GM08714 (cell line): ENCODE results near the gene PLA1A.

Experiments
- H3K4me3 ChIP-seq: fragments of 200-500 bp; sonication (Bioruptor generic); 2 replicates; pipeline ENCODE4 v1.5.1; 2014; ENCODE audit warnings: mild to moderate bottlenecking, low read length, inconsistent platforms
- ZNF274 ChIP-seq: IDR thresholded peaks from 2 replicates; pipeline ENCODE4 v1.6.1; 2012; ENCODE audit warnings: mild to moderate bottlenecking, low read depth, low read length

The PLA1A gene

GRCh38 chr3:119609301-119609700, 11.6 kb downstream of the PLA1A start:
- no peak overlapping the region for H3K4me3 ChIP-seq
- TF ChIP-seq ZNF274 = no peak

- no peak for TF ChIP-seq ZNF274
- H3K4me3 ChIP-seq = no peak overlapping the region
Observed at GRCh38 chr3:119611664-119612063, 14.0 kb downstream of the PLA1A start.

- TF ChIP-seq ZNF274 = no peak
- no peak overlapping the region for H3K4me3 ChIP-seq
Observed at GRCh38 chr3:119613201-119613600, 15.5 kb downstream of the PLA1A start.

GRCh38 chr3:119613872-119614271, 16.2 kb downstream of the PLA1A start:
- H3K4me3 ChIP-seq = no peak overlapping the region
- no peak for TF ChIP-seq ZNF274

GRCh38 chr3:119616056-119616455, 18.4 kb downstream of the PLA1A start:
- H3K4me3 ChIP-seq = no peak overlapping the region
- TF ChIP-seq ZNF274 = no peak

- no peak for TF ChIP-seq ZNF274
- H3K4me3 ChIP-seq = no peak overlapping the region
Observed at GRCh38 chr3:119619094-119619493, 21.4 kb downstream of the PLA1A start.

- no peak overlapping the region for H3K4me3 ChIP-seq
- no peak for TF ChIP-seq ZNF274
Observed at GRCh38 chr3:119620899-119621298, 23.2 kb downstream of the PLA1A start.

- no peak for TF ChIP-seq ZNF274
Observed at GRCh38 chr3:119624002-119624720, 26.5 kb downstream of the PLA1A start.

GRCh38 chr3:119625451-119626153, 27.9 kb downstream of the PLA1A start:
- no peak for TF ChIP-seq ZNF274
- no peak overlapping the region for H3K4me3 ChIP-seq

More at GRCh38 chr3:119624002-119624720, 26.5 kb downstream of the PLA1A start:
- H3K4me3 ChIP-seq = no peak overlapping the region

- no peak overlapping the region for H3K4me3 ChIP-seq
- no peak for TF ChIP-seq ZNF274
Observed at GRCh38 chr3:119626196-119626595, 28.5 kb downstream of the PLA1A start.

- no peak for TF ChIP-seq ZNF274
Observed at GRCh38 chr3:119627461-119627860, 29.8 kb downstream of the PLA1A start.

GRCh38 chr3:119628390-119628789, 30.7 kb downstream of the PLA1A start:
- no peak overlapping the region for H3K4me3 ChIP-seq
- TF ChIP-seq ZNF274 = no peak

More at GRCh38 chr3:119627461-119627860, 29.8 kb downstream of the PLA1A start:
- H3K4me3 ChIP-seq = no peak overlapping the region

GRCh38 chr3:119628816-119629445, 31.2 kb downstream of the PLA1A start:
- TF ChIP-seq ZNF274 = no peak
- no peak overlapping the region for H3K4me3 ChIP-seq

GRCh38 chr3:119630128-119630879, 32.6 kb downstream of the PLA1A start:
- no peak overlapping the region for H3K4me3 ChIP-seq
- TF ChIP-seq ZNF274 = no peak
